D341Med (cell line): ENCODE results near the gene PIGU.
"Not testable (repeated sequence)": the region's sequence is repeated elsewhere in the genome, so short reads cannot be mapped to it uniquely, and the experiment has no call there.

Experiments used
- DNase-seq: peaks from one replicate; pipeline ENCODE4 v3.0.0; 2012; ENCODE audit warnings: low spot score

Gene PIGU

GRCh38 chr20:34676642-34677373, at the start of gene PIGU:
Gene PIGU (minus strand): TSS chr20:34677092. CDS start chr20:34677085, 7 bp downstream.
- DNase-seq: peak; percentile 95

- DNase-seq: no peak
Observed at GRCh38 chr20:34724172-34724571, 47.3 kb upstream of the PIGU start.

- not testable (repeated sequence) for DNase-seq
Observed at GRCh38 chr20:34722560-34722959, 45.7 kb upstream of the PIGU start.

GRCh38 chr20:34720266-34720665, 43.4 kb upstream of the PIGU start:
- no peak for DNase-seq

GRCh38 chr20:34719242-34720017, 42.5 kb upstream of the PIGU start:
- not testable (repeated sequence) for DNase-seq

GRCh38 chr20:34717230-34718095, 40.6 kb upstream of the PIGU start:
- DNase-seq: no peak

GRCh38 chr20:34716921-34717229, 40.0 kb upstream of the PIGU start:
- no peak for DNase-seq

- no peak for DNase-seq
Observed at GRCh38 chr20:34715384-34715783, 38.5 kb upstream of the PIGU start.

- not testable (repeated sequence) for DNase-seq
Observed at GRCh38 chr20:34713944-34714515, 37.1 kb upstream of the PIGU start.

GRCh38 chr20:34713194-34713943, 36.5 kb upstream of the PIGU start:
- peak; percentile 52 for DNase-seq

GRCh38 chr20:34712525-34713192, 35.8 kb upstream of the PIGU start:
- no peak for DNase-seq

GRCh38 chr20:34711813-34712430, 35.0 kb upstream of the PIGU start:
- DNase-seq: no peak

- DNase-seq: no peak
Observed at GRCh38 chr20:34710861-34711574, 34.1 kb upstream of the PIGU start.

GRCh38 chr20:34710568-34710839, 33.6 kb upstream of the PIGU start:
- DNase-seq: no peak

GRCh38 chr20:34709831-34710567, 33.1 kb upstream of the PIGU start:
- DNase-seq: peak; percentile 69

- peak; percentile 61 for DNase-seq
Observed at GRCh38 chr20:34709044-34709830, 32.3 kb upstream of the PIGU start.

GRCh38 chr20:34708621-34709043, 31.7 kb upstream of the PIGU start:
- DNase-seq: peak; percentile 63
